Measurements from ENCODE around the gene AFF1.

- TF ChIP-seq POLR2A (IDR thresholded peaks at IDR 0.05; ENCODE audit: low read depth, low read length) (no peak), POLR2AphosphoS5 (IDR thresholded peaks at IDR 0.05; ENCODE audit: low read depth, low read length) (no peak), TAF1 (IDR thresholded peaks at IDR 0.05; ENCODE audit: borderline replicate concordance, low read depth, low read length) (no peak)
Measured at GRCh38 chr4:86944964-86945781, 10.4 kb downstream of the AFF1 start.

Measured in GM12892 (cell line).